K562 (cell line): ENCODE results near the gene FRMD4B. TPM values are rescaled to one million over a fixed set of nuclear protein-coding genes. Genes with fewer than 3 reads are reported as not detected.

ENCODE experiments used
- ATAC-seq: fragments of 200-7000 bp; cut with Tn5 transposase; 3 replicates; pipeline ENCODE4 v1.9.1; 2020; ENCODE audit warnings: moderate library complexity
- BruUV-seq: library from RNA; stranded (reverse); fragments of 400-500 nt; replicated peaks from 2 replicates; lab custom pipeline; 2021; lab: Mats Ljungman, UMichigan
- CTCF ChIA-PET: fragments of 300-600 bp; formaldehyde crosslinking; extraction: SDS; loops from one replicate; lab custom pipeline; 2021; ENCODE audit warnings: low intra/inter-chr PET ratio; lab: Yijun Ruan, JAX
- POLR2A ChIA-PET: fragments of 300-600, 350-650 bp; sonication (Branson Sonifier 250); formaldehyde crosslinking; extraction: SDS; loops from one replicate; lab custom pipeline; 2021; ENCODE audit warnings: antibody characterized with exemption, inconsistent platforms; lab: Yijun Ruan, JAX
- DNase-seq, 4 experiments: peaks; one replicate each; pipeline versions ENCODE4 v3.0.0 to v3.0.0-alpha.2; 2011 to 2018; ENCODE audit warnings: low spot score in 3 of 4, mixed read lengths in 3 of 4; ENCODE audit errors: extremely low read depth in 1 of 4
- FAIRE-seq: peaks from 2 replicates; lab custom pipeline; 2011; peaks lifted over from hg19 to GRCh38; lab: Jason Lieb, UNC
- H2AFZ ChIP-seq: 2 replicates; pipeline ENCODE4 v1.6.0; 2011; ENCODE audit warnings: low read depth, low read length, control low read depth, inconsistent platforms
- H3K27ac ChIP-seq: fragments of 200-600 bp; 3 replicates; pipeline ENCODE4 v1.8.0; 2011; ENCODE audit warnings: low read depth, mild to moderate bottlenecking, control low read depth, inconsistent platforms, low read length, moderate library complexity, mixed read lengths; ENCODE audit errors: extremely low read depth
- H3K27me3 ChIP-seq, 2 experiments: fragments of 300-600 bp in 1 of 2; 2 replicates in 1 of 2; 3 replicates in 1 of 2; pipeline versions ENCODE4 v1.6.0 to v1.8.0; 2011; ENCODE audit warnings: inconsistent platforms in 2 of 2, low read length in 2 of 2, mild to moderate bottlenecking in 1 of 2, mixed read lengths in 1 of 2, moderate library complexity in 1 of 2; ENCODE audit not compliant: control insufficient read depth in 2 of 2, insufficient read depth in 2 of 2
- H3K36me3 ChIP-seq: fragments of 300-600 bp; 3 replicates; pipeline ENCODE4 v1.8.0; 2011; ENCODE audit warnings: mild to moderate bottlenecking, low read length, inconsistent platforms; ENCODE audit not compliant: control insufficient read depth, insufficient read depth
- H3K4me1 ChIP-seq, 2 experiments: fragments of 200-600 bp in 1 of 2; replicated peaks in 1 of 2; 2 replicates in 1 of 2; 3 replicates in 1 of 2; pipeline versions ENCODE4 v1.5.1 to v1.8.0; 2011; ENCODE audit warnings: inconsistent platforms in 2 of 2, low read length in 2 of 2, mild to moderate bottlenecking in 1 of 2, mixed read lengths in 1 of 2, moderate library complexity in 1 of 2; ENCODE audit not compliant: control insufficient read depth in 2 of 2, insufficient read depth in 2 of 2
- H3K4me2 ChIP-seq: 2 replicates; pipeline ENCODE4 v1.6.1; 2011; ENCODE audit warnings: low read length, control low read depth, inconsistent platforms, mixed read lengths; ENCODE audit not compliant: insufficient read depth
- H3K4me3 ChIP-seq: fragments of 200-600 bp; sonication (generic), shearing (Covaris generic); 2 replicates; pipeline ENCODE4 v1.5.1; 2016; ENCODE audit warnings: control low read depth, inconsistent platforms
- H3K79me2 ChIP-seq: fragments of 200-600 bp; 3 replicates; pipeline ENCODE4 v1.8.0; 2011; ENCODE audit warnings: low read length, inconsistent platforms; ENCODE audit not compliant: control insufficient read depth, insufficient read depth
- H3K9ac ChIP-seq, 2 experiments: 2 replicates each; pipeline versions ENCODE4 v1.6.0 to v1.6.1; 2011; ENCODE audit warnings: low read depth in 2 of 2, low read length in 2 of 2, control low read depth in 1 of 2, inconsistent platforms in 1 of 2, mild to moderate bottlenecking in 1 of 2, mixed read lengths in 1 of 2; ENCODE audit not compliant: insufficient read depth in 1 of 2
- H3K9me1 ChIP-seq: one replicate; pipeline ENCODE4 v1.6.0; 2011; ENCODE audit warnings: inconsistent platforms, mild to moderate bottlenecking, low read length, moderate library complexity; ENCODE audit not compliant: control insufficient read depth, insufficient read depth
- H3K9me3 ChIP-seq: replicated peaks from 2 replicates; pipeline ENCODE4 v1.5.1; 2011; ENCODE audit warnings: low read depth, low read length, inconsistent platforms; ENCODE audit not compliant: control insufficient read depth, insufficient read depth
- H4K20me1 ChIP-seq: replicated peaks from 2 replicates; pipeline ENCODE4 v1.6.1; 2011; ENCODE audit warnings: low read length, inconsistent platforms, mixed read lengths; ENCODE audit not compliant: control insufficient read depth, insufficient read depth
- ARID2 ChIP-seq: fragments of 450-650 bp; IDR thresholded peaks from 2 replicates; pipeline ENCODE4 v1.6.1; 2017; ENCODE audit warnings: antibody characterized with exemption, mild to moderate bottlenecking
- ARID3B ChIP-seq: fragments of 250-450 bp; sonication (Bioruptor Pico); IDR thresholded peaks from 2 replicates; pipeline ENCODE4 v1.4.0; 2020; ENCODE audit warnings: borderline replicate concordance
- CTCF ChIP-seq, 3 experiments: IDR thresholded peaks in 2 of 3; conservative IDR thresholded peaks in 1 of 3; 2 replicates each; pipeline ENCODE4 v1.5.1; 2011 to 2012; ENCODE audit warnings: low read length in 3 of 3, mild to moderate bottlenecking in 3 of 3, control low read depth in 2 of 3, improper control_type of control experiment in 1 of 3, inconsistent platforms in 1 of 3, low read depth in 1 of 3, mixed read lengths in 1 of 3, moderate library complexity in 1 of 3; ENCODE audit not compliant: insufficient read depth in 2 of 3
- ETS1 ChIP-seq: conservative IDR thresholded peaks from 2 replicates; pipeline ENCODE4 v1.6.1; 2011; ENCODE audit warnings: low read depth, mild to moderate bottlenecking, low read length; ENCODE audit not compliant: control insufficient read depth
- MEIS2 ChIP-seq: fragments of 450-650 bp; IDR thresholded peaks from 2 replicates; pipeline ENCODE4 v1.6.1; 2014; ENCODE audit warnings: mild to moderate bottlenecking; ENCODE audit not compliant: partially characterized antibody
- RAD21 ChIP-seq, 2 experiments: fragments of 250-450 bp in 1 of 2; fragments of 450-650 bp in 1 of 2; sonication (Bioruptor Pico) in 1 of 2; formaldehyde crosslinking in 1 of 2; IDR thresholded peaks in 1 of 2; conservative IDR thresholded peaks in 1 of 2; 2 replicates each; pipeline versions ENCODE4 v1.4.0 to v1.8.0; 2020 to 2022; ENCODE audit warnings: mild to moderate bottlenecking in 2 of 2, moderate library complexity in 1 of 2
- STAT5A ChIP-seq: IDR thresholded peaks from 2 replicates; pipeline ENCODE4 v1.6.1; 2012; ENCODE audit warnings: low read length, inconsistent platforms, borderline replicate concordance
- XRCC4 ChIP-seq: IDR thresholded peaks from one replicate; pipeline ENCODE4 v1.6.1; 2011; ENCODE audit not compliant: insufficient read depth, insufficient read length; ENCODE audit errors: extremely low read depth
- ZNF133 ChIP-seq: fragments of 250-450 bp; sonication (Bioruptor Pico); IDR thresholded peaks from 2 replicates; pipeline ENCODE4 v1.4.0; 2020; ENCODE audit warnings: mild to moderate bottlenecking
- ZNF583 ChIP-seq: fragments of 250-450 bp; sonication (Bioruptor Pico); IDR thresholded peaks from 2 replicates; pipeline ENCODE4 v1.4.0; 2020
- ZNF695 ChIP-seq: fragments of 450-650 bp; formaldehyde crosslinking; IDR thresholded peaks from 2 replicates; pipeline ENCODE4 v1.4.0; 2020; ENCODE audit warnings: mild to moderate bottlenecking, moderate library complexity
- WGBS: fragments of 100-300 bp; shearing (Covaris generic); methylation state at CpG from one replicate; pipeline ENCODE4 v1.1.6; 2016; ENCODE audit warnings: low coverage, mixed read lengths; ENCODE audit not compliant: insufficient coverage; ENCODE audit errors: missing lambda C conversion rate; 5-methylcytosine and 5-hydroxymethylcytosine counted together
- in situ Hi-C: fragments of 300-500 bp; cut with MboI; formaldehyde crosslinking; loops from 4 replicates; pipeline ENCODE4 v1.15.0; 2018; ENCODE audit warnings: inconsistent platforms, mixed read lengths
- intact Hi-C: fragments of 100-400 bp; cut with micrococcal nuclease; formaldehyde crosslinking; loops from 2 replicates; pipeline ENCODE4 v1.14.2; 2022
- polyA plus RNA-seq, 8 experiments: library from polyadenylated mRNA; depleted of rRNA in 4 of 8; stranded (reverse) in 5 of 8; unstranded in 3 of 8; fragments of >200 nt; fragmentation: Nextera tagmentation in 2 of 8; fragmentation: Illumina TruSeq in 1 of 8; extraction: Ambion mirVana in 2 of 8; extraction: Trizol in 1 of 8; gene quantifications; 2 replicates each; pipeline versions ENCODE4 v1.2.1 to v1.2.3, GENCODE V29; 2011 to 2014; ENCODE audit warnings: inconsistent platforms in 1 of 8, missing spikeins in 1 of 8
- total RNA-seq, 7 experiments: library from RNA; depleted of rRNA in 6 of 7; stranded (reverse); fragments of >200 nt in 6 of 7; fragmentation: Illumina TruSeq in 2 of 7; extraction: Trizol in 2 of 7; gene quantifications; 2 replicates each; pipeline versions ENCODE4 v1.2.1 to v1.2.3, GENCODE V29; 2011 to 2021; ENCODE audit warnings: low replicate concordance in 1 of 7
- TF ChIP-seq, protein P1 (sequence below): sonication (generic); formaldehyde crosslinking; IDR thresholded peaks from 2 replicates; pipeline ENCODE4 v1.8.1; 2023; ENCODE audit warnings: mild to moderate bottlenecking, missing genetic modification reagents

The FRMD4B gene
- total and polyA plus RNA-seq, 9 of the 15 experiments (the other 6 are each of a cell fraction or from before 2014, with no cell fraction given): 0.03 to 0.09 (median 0.04) TPM; not detected in 3

DNA sequence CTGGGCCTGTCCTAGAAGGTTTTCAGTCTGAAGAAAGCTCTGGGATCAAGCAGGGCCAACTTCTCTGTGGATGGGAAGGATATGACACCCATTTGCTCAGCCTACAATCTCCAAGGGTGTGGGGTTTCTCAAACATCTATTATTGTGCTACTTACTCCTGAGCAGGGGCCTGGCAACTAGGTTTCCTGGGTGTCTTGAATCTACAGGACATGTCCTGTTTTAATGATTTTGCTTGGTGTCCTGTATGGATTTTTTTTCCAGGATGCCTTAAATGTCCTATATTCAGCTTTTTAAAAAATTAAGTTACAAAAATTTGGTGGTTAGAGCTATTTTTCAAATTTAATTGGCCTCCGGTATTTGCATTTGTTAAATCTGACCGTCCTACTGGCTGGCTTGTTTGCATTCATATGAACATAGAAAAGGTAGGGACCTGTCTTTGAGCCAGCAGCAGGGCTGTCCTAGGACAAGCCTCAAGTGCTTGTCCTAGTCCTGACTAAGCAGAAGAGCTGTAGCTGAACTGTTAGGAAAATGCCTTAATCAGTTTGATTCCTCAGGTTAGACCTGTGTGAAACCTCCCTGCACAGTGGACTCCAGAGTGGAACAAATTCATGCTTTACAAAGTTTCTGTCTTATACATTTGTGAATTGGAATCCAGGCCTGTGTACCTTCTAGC, 223.4 kb downstream of the FRMD4B start (continued):
- TF ChIP-seq ETS1: no peak
- TF ChIP-seq ARID2: no peak
- no peak for TF ChIP-seq ZNF695 (CRISPR knock-in tag)
- no peak for TF ChIP-seq STAT5A
- TF ChIP-seq MEIS2: no peak
- no peak for TF ChIP-seq ZNF583 (CRISPR knock-in tag)
- TF ChIP-seq ZNF133: no peak

- 5% methylated on average over 5 of the region's 5 CpGs for WGBS
- in situ Hi-C loops: loop anchor here (10.0 to 25.0 kb wide), 3 partner anchors 263 to 776 kb away; no protein-coding TSS in a partner anchor
- TF ChIP-seq, protein P1, sequence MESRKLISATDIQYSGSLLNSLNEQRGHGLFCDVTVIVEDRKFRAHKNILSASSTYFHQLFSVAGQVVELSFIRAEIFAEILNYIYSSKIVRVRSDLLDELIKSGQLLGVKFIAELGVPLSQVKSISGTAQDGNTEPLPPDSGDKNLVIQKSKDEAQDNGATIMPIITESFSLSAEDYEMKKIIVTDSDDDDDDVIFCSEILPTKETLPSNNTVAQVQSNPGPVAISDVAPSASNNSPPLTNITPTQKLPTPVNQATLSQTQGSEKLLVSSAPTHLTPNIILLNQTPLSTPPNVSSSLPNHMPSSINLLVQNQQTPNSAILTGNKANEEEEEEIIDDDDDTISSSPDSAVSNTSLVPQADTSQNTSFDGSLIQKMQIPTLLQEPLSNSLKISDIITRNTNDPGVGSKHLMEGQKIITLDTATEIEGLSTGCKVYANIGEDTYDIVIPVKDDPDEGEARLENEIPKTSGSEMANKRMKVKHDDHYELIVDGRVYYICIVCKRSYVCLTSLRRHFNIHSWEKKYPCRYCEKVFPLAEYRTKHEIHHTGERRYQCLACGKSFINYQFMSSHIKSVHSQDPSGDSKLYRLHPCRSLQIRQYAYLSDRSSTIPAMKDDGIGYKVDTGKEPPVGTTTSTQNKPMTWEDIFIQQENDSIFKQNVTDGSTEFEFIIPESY (CRISPR knock-in tag): no peak
- TF ChIP-seq RAD21 (CRISPR knock-in tag; conservative IDR thresholded peaks at IDR 0.05 in 1 of 2, IDR thresholded peaks at IDR 0.05 in 1 of 2): peak; percentile 89 to 92
- TF ChIP-seq ARID3B (CRISPR knock-in tag): no peak
- TF ChIP-seq CTCF (IDR thresholded peaks at IDR 0.05 in 2 of 3, conservative IDR thresholded peaks at IDR 0.05 in 1 of 3; ENCODE audit: insufficient read depth in 2 of 3, low read depth in 1 of 3, low read length in 3 of 3): peak; percentile 67 to 82 (median 71)
- no peak for TF ChIP-seq XRCC4
These were observed 224.1 kb downstream of the FRMD4B start for GRCh38 chr3:69161587-69162307.

More at GRCh38 chr3:69161587-69162307, 224.1 kb downstream of the FRMD4B start:
- Histone ChIP-seq H3K9me1 (no peaks in the 10 kb centered on the region), H3K9me3 (no peaks in the 10 kb centered on the region), H3K4me2 (no peak overlapping the region), H3K4me1 (no peaks in the 10 kb centered on the region), H3K79me2 (no peaks in the 10 kb centered on the region), H3K9ac (no peak overlapping the region), H3K4me3 (no peak overlapping the region), H4K20me1 (no peaks in the 10 kb centered on the region), H2AFZ (no peak overlapping the region), H3K36me3 (no peaks in the 10 kb centered on the region), H3K27ac (no peak overlapping the region), H3K27me3 (no peaks in the 10 kb centered on the region; a peak in 1 of 5 replicates)
- DNase-seq: peak; percentile 36 to 50 (median 42)
- ChIA-PET CTCF (interaction anchor here (0.6 to 1.7 kb wide), 3 partner anchors 145 to 786 kb away, joined by 3 to 16 read pairs (median 3); no protein-coding TSS in a partner anchor), POLR2A (no interaction called here)
- intact Hi-C loops: loop anchor here (1.0 to 5.0 kb wide), 4 partner anchors 40 to 510 kb away; no protein-coding TSS in a partner anchor
- FAIRE-seq: peak; percentile 74
- BruUV-seq: no TSS peak
- ATAC-seq: peak; percentile 56
